ENCODE measurements around the gene IGFBP3.
A peak's percentile ranks its signal among the peaks of the same experiment; 100 is the strongest.

DNA sequence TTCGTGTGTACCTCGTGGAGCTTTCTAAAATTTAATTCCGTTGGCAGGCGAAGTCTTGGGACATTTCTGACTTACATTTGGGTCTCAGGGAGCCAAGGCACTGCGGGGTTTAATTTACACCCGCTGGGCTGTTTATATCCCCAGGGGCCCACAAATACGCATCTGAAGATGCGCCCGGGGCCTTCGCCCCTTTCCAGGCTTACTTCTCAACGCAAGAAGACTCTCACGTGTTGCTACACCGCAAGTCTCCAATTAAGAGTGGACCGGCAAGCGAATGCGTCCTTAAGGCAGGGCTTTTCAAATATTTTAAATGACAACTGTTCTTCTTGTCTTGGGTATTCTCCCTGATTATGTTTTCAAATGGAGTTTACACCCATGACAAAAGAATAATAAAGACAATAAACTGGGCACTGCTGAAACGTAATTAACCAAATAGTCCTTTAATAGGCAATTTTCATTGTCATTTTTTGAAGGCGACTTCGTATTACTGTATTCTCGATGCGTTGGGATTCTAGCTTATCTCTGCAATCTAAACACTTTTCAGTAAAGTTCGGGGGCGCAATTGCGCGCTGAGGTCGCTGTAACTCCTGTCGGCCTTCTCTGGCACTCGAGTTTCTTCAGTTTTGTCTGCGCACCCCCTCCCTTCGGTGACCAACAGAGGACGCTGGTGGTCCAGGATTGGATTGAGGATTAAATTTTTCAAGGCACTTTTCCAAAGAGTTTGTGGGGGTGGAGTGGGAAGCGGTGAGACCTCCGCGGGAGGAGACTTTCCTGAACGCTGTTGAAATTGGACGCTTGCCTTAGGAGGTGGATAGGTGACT is 837 bp upstream of the IGFBP3 start:
- TF ChIP-seq ZNF155 (tag by site-specific recombination; IDR thresholded peaks at IDR 0.05) (no peak), TCF7L2 (IDR thresholded peaks at IDR 0.05; ENCODE audit: borderline replicate concordance, low read depth, low read length) (no peak)
- TF ChIP-seq, protein P1, sequence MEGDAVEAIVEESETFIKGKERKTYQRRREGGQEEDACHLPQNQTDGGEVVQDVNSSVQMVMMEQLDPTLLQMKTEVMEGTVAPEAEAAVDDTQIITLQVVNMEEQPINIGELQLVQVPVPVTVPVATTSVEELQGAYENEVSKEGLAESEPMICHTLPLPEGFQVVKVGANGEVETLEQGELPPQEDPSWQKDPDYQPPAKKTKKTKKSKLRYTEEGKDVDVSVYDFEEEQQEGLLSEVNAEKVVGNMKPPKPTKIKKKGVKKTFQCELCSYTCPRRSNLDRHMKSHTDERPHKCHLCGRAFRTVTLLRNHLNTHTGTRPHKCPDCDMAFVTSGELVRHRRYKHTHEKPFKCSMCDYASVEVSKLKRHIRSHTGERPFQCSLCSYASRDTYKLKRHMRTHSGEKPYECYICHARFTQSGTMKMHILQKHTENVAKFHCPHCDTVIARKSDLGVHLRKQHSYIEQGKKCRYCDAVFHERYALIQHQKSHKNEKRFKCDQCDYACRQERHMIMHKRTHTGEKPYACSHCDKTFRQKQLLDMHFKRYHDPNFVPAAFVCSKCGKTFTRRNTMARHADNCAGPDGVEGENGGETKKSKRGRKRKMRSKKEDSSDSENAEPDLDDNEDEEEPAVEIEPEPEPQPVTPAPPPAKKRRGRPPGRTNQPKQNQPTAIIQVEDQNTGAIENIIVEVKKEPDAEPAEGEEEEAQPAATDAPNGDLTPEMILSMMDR (tag by site-specific recombination; IDR thresholded peaks at IDR 0.05): peak; percentile 73
